Activated T-helper 9 cell treated with anti-CD3 and anti-CD28 coated beads, Interleukin-2, amount 50 U/mL, for 16 hours (primary cell): ENCODE results near the gene CADPS2.
"Not testable (repeated sequence)": the region's sequence is repeated elsewhere in the genome, so short reads cannot be mapped to it uniquely, and the experiment has no call there.

ENCODE experiments used
- DNase-seq: peaks from one replicate; pipeline ENCODE4 v3.0.0-alpha.2; 2020; ENCODE audit warnings: low read depth

Gene CADPS2

GRCh38 chr7:122674502-122674901 is 211.8 kb downstream of the CADPS2 start:
- DNase-seq = no peak

GRCh38 chr7:122673951-122674350 is 212.3 kb downstream of the CADPS2 start:
- DNase-seq = no peak

DNA sequence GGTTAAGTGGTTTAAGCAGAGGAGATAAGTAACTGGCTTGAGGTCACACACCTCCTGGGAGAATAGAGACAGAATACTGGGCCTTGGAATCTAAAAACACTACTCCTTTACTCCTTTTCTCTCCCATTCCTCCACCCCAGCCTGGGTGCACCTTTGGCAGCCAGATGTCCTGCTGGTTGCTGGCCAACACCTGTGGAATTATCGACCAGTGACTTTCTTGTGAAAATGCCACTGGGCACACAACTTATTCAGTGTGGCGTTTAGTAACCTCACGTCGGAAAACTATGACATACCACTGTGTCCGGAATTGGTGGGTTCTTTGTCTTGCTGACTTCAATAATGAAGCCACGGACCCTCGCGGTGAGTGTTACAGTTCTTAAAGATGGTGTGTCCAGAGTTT is 213.7 kb downstream of the CADPS2 start:
- no peak for DNase-seq

GRCh38 chr7:122663733-122664132 is 222.5 kb downstream of the CADPS2 start:
- DNase-seq = no peak

- DNase-seq = no peak
Observed at GRCh38 chr7:122658856-122659255, 227.4 kb downstream of the CADPS2 start.

DNA sequence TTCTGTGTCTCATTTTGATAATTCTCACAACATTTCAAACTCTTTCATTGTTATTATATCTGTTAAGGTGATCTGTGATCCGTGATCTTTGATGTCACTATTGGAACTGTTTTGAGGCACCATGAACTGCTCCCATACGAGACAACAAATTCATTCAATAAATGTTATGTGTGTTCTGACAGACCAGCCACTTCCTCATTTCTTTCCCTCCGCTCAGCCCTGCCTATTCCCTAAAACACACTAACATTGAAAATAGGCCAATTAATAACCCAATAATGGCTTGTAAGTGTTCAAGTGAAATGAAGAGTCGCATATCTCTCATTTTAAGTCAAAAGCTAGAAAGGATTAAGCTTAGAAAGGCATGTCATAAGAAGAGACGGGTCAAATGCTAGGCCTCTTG is 232.6 kb downstream of the CADPS2 start:
- DNase-seq = no peak

DNA sequence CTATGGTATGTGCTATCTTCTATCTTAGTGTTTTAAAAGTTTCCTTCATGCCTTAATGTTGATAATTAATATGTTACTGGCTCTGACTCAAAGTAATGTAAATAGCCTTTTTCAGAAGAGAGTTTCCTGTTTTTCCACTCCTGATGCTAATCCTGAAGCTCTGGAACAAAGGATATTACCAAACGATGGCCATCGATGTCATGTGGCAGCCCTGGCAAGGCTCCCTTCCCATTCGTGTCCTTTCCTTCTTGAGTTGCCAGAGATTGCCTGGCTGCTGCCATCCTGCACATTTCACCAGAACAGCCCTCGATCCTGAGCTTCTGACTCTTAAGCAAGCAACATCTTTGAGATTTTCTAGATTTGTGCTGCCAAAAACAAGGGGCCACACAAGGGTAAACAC is 233.4 kb downstream of the CADPS2 start:
- DNase-seq = no peak

GRCh38 chr7:122651451-122651850 is 234.8 kb downstream of the CADPS2 start:
- no peak for DNase-seq

DNA sequence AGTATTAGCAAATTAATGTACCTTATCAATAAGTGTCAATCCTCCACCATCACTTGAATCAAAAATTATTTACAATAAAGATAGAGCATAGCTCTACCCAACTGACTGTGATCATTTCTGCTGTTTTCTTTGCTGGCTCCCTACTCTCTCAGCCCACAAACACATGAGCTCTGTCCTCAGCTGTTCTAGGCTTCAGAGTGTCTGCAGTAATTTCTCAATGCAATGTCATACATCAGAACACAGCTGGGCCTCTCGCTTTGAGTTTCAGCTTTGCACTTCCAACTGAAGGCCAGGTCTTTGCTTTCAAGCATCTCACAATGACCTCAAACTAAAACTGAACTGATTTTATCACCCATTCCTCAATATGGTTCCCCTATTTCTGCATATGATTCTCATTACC is 243.0 kb downstream of the CADPS2 start:
- DNase-seq = no peak

GRCh38 chr7:122638459-122638858 is 247.8 kb downstream of the CADPS2 start:
- DNase-seq = no peak

GRCh38 chr7:122637784-122638183 is 248.5 kb downstream of the CADPS2 start:
- DNase-seq = no peak

- DNase-seq = not testable (repeated sequence)
Observed at GRCh38 chr7:122635481-122635880, 250.8 kb downstream of the CADPS2 start.

DNA sequence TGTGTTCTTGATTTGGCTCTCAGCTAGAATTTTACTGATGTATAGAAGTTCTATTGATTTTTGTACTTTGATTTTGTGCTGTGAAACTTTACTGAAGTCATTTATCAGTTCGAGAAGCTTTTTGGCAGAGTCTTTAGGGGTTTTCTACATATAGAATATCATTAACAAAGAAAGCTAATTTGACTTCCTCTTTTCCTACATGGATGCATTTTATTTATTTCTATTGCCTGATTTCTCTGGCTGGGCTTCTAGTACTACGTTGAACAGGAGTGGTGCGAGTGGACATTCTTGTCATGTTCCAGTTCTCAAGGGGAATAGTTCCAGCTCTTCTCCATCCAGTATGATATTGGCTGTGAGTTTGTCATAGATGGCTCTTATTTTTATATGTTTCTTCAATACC is 252.8 kb downstream of the CADPS2 start:
- DNase-seq = no peak

GRCh38 chr7:122632238-122632637 is 254.0 kb downstream of the CADPS2 start:
- DNase-seq = no peak

GRCh38 chr7:122629412-122629953 is 256.8 kb downstream of the CADPS2 start:
- DNase-seq = no peak

DNA sequence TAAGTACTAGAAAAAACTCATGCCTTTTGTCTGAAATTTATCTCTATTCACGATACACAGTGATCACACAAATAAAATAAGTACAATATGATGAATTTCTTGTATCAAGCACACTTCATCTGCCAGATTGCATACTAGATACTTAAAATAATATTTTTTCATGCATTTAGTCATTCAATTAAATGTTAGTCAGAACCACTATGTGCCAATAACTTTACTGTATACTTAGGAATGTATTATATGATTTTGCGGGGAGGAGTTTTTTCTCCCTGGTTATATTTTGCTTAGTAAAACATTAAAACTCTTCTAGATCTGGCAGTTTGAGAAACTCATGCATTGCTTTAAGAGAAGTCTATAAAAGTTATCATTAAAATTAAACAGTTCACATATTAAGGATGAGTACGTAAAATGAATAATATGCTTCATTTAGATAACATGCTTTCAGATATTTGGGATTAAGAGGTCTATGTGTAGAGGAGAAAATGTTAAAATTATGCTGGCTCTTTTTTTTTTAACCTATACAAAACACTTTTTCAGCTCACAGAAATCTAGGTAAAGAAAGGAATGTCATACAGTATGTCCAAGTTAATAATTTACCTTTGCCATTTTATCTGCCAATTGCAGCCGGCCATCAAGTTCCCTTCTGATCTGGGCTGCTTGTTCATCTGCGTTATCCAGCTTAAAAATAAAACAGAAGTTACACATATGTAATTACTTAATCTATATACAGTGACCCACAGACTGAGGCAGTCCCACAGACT is 257.4 kb downstream of the CADPS2 start:
- no peak for DNase-seq

DNA sequence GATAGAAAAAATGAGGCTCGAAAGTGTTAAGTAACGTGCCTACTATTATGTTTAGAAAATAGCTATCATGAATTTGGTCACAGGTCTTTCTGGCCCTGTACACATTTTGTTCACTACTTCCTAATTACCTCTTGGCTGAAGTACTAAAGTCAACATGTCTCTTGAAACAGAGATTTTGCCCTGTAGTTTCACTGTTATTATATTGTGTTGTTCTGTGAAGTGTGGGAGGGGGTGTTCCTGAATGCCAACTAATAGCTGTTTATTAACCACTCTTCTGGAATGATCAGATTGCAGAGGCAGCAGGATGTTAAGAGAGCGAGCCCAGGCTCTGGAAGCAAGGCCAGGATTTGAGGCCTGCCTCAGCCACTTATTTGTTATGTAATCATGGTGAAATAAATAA is 259.5 kb downstream of the CADPS2 start:
- DNase-seq = no peak

GRCh38 chr7:122622682-122623081 is 263.6 kb downstream of the CADPS2 start:
- no peak for DNase-seq

- no peak for DNase-seq
Observed at GRCh38 chr7:122619664-122620063, 266.6 kb downstream of the CADPS2 start.

- DNase-seq = no peak
Observed at GRCh38 chr7:122618585-122619189, 267.6 kb downstream of the CADPS2 start.

DNA sequence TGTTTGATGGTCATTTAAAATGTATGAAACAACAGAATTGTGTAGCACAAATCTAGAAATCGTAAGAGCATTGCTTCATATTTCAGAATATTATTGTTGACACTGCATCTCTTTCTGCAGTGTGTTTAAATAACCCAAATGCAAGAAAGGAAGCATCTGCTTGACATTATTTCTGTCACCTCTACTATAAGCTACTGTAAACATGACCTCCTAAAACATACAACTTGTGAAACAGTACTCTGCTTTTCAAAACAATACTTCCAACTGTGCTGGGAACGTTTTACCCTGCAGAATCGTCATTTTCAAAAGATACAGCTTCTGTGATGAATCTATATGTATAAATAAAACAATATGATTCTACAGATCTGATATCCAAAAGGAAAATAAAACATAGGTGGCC is 269.3 kb downstream of the CADPS2 start:
- no peak for DNase-seq

GRCh38 chr7:122605929-122606328 is 280.3 kb downstream of the CADPS2 start:
- DNase-seq = no peak

DNA sequence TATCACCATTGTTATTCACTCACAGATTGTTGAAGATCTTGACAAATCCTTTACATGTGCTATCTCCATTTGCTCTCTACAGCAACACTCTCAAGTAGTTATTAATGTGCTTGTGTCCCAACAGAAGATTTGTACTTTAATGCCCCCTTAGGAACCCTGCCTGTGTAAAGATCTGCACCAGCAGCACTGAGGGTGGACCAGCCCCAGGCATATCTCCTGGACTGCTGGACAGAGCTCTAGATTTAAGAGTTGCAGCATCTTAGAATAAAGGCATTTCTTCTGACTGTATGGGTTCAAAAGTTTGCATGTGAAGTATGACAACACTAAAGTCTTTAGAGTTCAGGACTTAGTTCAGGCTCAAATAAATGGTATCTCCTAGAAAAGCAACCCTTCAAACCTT is 282.0 kb downstream of the CADPS2 start:
- no peak for DNase-seq

GRCh38 chr7:122602800-122603199 is 283.5 kb downstream of the CADPS2 start:
- DNase-seq = no peak
